Pancreas (tissue), 10 donors: ENCODE data around the gene BCL7A. TPM values are rescaled to one million over a fixed set of nuclear protein-coding genes. Genes with fewer than 3 reads are reported as not detected.
"Not testable (repeated sequence)": the region's sequence is repeated elsewhere in the genome, so short reads cannot be mapped to it uniquely, and the experiment has no call there.

Source experiments
- ATAC-seq, 4 donors: fragments of 200-7000 bp; cut with Tn5 transposase; one replicate each; pipeline versions ENCODE4 v1.8.0 to v1.9.1; 2020; ENCODE audit warnings: mild to moderate bottlenecking in 4 of 4, moderate library complexity in 4 of 4
- DNase-seq, 6 donors: peaks; one replicate each; pipeline ENCODE4 v3.0.0-alpha.2; 2020
- FAIRE-seq: peaks from 2 replicates; lab custom pipeline; 2012; peaks lifted over from hg19 to GRCh38; lab: Jason Lieb, UNC
- H3K27ac ChIP-seq, 4 donors: fragments of 200-600 bp; sonication (generic); 1 replicate in 3 of 4; 2 replicates in 1 of 4; pipeline versions ENCODE4 v1.5.0 to v1.8.0; 2020
- H3K27me3 ChIP-seq, 4 donors: fragments of 200-600 bp; one replicate each; pipeline ENCODE4 v1.8.0; 2021
- H3K36me3 ChIP-seq, 3 donors: fragments of 200-600 bp; sonication (generic) in 1 of 3; one replicate each; pipeline versions ENCODE4 v1.5.0 to v1.8.0; 2020 to 2021
- H3K4me1 ChIP-seq, 3 donors: fragments of 200-600 bp; one replicate each; pipeline ENCODE4 v1.8.0; 2021
- H3K4me3 ChIP-seq, 4 donors: fragments of 200-600 bp; sonication (generic) in 2 of 4; one replicate each; pipeline versions ENCODE4 v1.5.0 to v1.8.0; 2020 to 2021
- H3K9me3 ChIP-seq, 4 donors: fragments of 200-600 bp; one replicate each; pipeline ENCODE4 v1.8.0; 2021
- WGBS, 2 donors: extraction: QIAGEN DNeasy Blood & Tissue Kit; methylation state at CpG; one replicate each; pipeline ENCODE4 v1.1.7; 2013; 5-methylcytosine and 5-hydroxymethylcytosine counted together
- intact Hi-C, 3 donors: fragments of 100-400 bp; cut with DNase I; formaldehyde crosslinking; loops; one replicate each; pipeline versions ENCODE4 v1.11.1 to v1.14.2; 2022
- polyA plus RNA-seq, 2 donors: library from polyadenylated mRNA; stranded (reverse); fragments of 200-250 nt; gene quantifications; one replicate each; pipeline ENCODE4 v1.2.3, GENCODE V29; 2013
- total RNA-seq, 6 donors: library from RNA; stranded (reverse); fragmentation: NEBNext Ultra II Directional in 4 of 6; extraction: Animal tissue kit (Norgen Biotek cat#: 25700) in 4 of 6; gene quantifications; one replicate each; pipeline versions ENCODE4 v1.2.1 to v1.2.4, GENCODE V29; 2021 to 2023
- TF ChIP-seq, protein P1 (sequence below), 4 donors: fragments of 200-600 bp; sonication (generic) in 3 of 4; IDR thresholded peaks; one replicate each; pipeline versions ENCODE4 v1.5.0 to v1.8.0; 2021; ENCODE audit warnings: antibody characterized with exemption in 4 of 4
- donor health status: healthy with polysubstance abuse.
- donor health status: DM: no; HTN: no; CAD: no; lungs with moderate emphysema.
- donor health status: DM: no; HTN: no; CAD: no.
- donor health status: control.
- donor health status: control.
- donor health status: Bipolar disorder and iron deficiency.
- donor health status: DM: yes; HTN: yes; CAD: no.
- donor health status: DM: no; HTN: no; CAD: no.
- donor health status: DM: no; HTN: no; CAD: no.
- donor health status: DM: yes; HTN: yes; CAD: no.

The BCL7A gene
- total and polyA plus RNA-seq, 8 donors, result 6.9 to 13.4 (median 9.0) TPM

DNA sequence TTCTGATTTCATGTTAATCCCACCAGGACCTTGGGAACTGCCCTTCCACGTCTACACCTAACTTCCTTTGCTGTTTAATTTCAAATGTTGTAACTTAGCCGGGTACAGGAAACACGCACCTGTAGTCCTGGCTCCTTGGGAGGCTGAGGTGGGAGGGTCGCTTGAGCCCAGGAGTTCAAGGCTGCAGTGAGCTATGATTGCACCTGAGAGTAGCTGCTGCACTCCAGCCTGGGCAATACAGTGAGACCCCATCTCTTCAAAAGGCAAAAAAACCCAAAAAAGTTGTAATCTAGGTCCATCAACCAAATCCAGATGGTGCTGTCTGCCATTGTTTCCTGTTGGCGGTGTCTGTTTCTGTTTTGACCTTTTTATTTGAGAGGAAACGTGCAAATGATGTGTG, 14.5 kb downstream of the BCL7A start:
- Histone ChIP-seq H3K36me3 (peaks cover 0 to 20% (median 0%) of the 10 kb centered on the region in 3 donors), H3K27ac (peak overlapping the region in 2 of 4 donors; percentile 16 to 48), H3K4me1 (no peaks in the 10 kb centered on the region), H3K9me3 (no peaks in the 10 kb centered on the region), H3K27me3 (no peaks in the 10 kb centered on the region), H3K4me3 (no peak overlapping the region)
- no peak for DNase-seq
- ATAC-seq, result no peak
- no peak for FAIRE-seq
- 90 to 93% methylated on average over 6 of the region's 6 CpGs for WGBS, 2 donors
- TF ChIP-seq, protein P1, sequence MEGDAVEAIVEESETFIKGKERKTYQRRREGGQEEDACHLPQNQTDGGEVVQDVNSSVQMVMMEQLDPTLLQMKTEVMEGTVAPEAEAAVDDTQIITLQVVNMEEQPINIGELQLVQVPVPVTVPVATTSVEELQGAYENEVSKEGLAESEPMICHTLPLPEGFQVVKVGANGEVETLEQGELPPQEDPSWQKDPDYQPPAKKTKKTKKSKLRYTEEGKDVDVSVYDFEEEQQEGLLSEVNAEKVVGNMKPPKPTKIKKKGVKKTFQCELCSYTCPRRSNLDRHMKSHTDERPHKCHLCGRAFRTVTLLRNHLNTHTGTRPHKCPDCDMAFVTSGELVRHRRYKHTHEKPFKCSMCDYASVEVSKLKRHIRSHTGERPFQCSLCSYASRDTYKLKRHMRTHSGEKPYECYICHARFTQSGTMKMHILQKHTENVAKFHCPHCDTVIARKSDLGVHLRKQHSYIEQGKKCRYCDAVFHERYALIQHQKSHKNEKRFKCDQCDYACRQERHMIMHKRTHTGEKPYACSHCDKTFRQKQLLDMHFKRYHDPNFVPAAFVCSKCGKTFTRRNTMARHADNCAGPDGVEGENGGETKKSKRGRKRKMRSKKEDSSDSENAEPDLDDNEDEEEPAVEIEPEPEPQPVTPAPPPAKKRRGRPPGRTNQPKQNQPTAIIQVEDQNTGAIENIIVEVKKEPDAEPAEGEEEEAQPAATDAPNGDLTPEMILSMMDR (IDR thresholded peaks at IDR 0.05), result no peak
- intact Hi-C loops, result no loop called here

DNA sequence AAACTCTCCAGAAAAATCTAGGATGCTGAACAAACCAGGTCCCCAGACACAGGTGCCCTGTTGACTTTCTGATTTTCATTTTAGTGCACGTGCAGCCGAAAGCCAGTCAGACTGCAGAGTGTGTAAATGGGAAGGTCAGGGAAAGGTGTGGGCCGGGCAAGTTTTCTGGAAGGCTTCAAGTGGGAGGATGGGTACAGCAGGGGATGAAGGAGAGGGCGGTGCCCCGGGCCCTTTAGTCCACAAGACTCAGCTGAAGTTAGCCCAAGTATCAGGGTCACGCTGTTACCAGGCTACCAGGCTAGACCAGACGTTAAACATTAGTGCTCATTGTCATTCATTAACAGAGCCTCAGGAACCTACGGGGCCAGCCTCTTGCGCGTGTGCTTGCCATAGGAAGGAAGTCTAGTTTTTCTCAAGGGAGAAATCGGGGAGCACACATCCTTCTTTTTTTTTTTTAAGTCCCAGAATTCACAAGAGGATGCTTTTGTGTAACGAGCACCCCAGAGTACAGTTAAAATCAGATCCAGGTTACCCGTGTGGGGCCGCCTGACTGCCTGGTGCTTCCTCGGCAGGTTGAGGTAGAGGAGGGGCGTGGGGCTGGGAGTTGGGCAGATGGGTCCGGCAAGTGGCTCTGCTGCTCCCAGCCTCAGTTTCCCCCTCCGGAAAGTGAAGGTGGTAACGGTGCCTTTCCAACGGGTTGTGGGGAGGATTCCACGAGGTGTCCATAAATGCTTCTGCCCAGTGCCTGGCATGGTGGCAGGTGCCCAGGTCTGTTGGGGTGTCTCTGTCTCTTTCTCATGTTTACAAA, 19.1 kb downstream of the BCL7A start:
- Histone ChIP-seq H3K4me1 (no peaks in the 10 kb centered on the region), H3K4me3 (no peak overlapping the region), H3K36me3 (peaks cover 0 to 28% (median 0%) of the 10 kb centered on the region in 3 donors), H3K27ac (peak overlapping the region in 2 of 4 donors; percentile 51 to 61), H3K27me3 (no peaks in the 10 kb centered on the region), H3K9me3 (no peaks in the 10 kb centered on the region)
- WGBS, 2 donors, result 63 to 69% methylated on average over 21 of the region's 21 CpGs
- DNase-seq, result peak in 1 of 6 donors; percentile 50
- intact Hi-C loops, result no loop called here
- TF ChIP-seq, protein P1 (IDR thresholded peaks at IDR 0.05), result no peak
- FAIRE-seq, result no peak
- peak; percentile 76 to 91 (median 88) for ATAC-seq

DNA sequence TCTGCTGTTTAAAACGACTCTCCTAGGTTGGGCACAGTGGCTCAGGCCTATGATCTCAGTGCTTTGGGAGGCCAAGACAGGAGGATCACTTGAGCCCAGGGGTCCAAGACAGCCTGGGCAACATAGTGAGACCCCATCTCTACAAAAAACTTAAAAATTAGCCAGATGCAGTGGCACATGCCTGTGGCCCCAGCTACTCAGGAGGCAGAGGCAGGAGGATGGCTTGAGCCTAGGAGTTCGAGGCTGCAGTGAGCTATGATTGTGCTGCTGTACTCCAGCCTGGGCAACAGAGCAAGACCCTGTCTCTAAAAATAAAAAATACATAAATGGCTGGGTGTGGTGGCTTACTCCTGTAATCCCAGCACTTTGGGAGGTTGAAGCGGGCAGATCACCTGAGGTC, 19.8 kb downstream of the BCL7A start:
- H3K27me3 ChIP-seq, H3K4me1 ChIP-seq, intact Hi-C loops, H3K4me3 ChIP-seq, DNase-seq, ATAC-seq, H3K9me3 ChIP-seq, FAIRE-seq: not testable (repeated sequence)
- WGBS, 2 donors, result 90 to 97% methylated on average over 3 of the region's 3 CpGs
- peaks cover 0 to 28% (median 0%) of the 10 kb centered on the region in 3 donors for H3K36me3 ChIP-seq
- H3K27ac ChIP-seq, result peak overlapping the region in 2 of 4 donors; percentile 51 to 61

DNA sequence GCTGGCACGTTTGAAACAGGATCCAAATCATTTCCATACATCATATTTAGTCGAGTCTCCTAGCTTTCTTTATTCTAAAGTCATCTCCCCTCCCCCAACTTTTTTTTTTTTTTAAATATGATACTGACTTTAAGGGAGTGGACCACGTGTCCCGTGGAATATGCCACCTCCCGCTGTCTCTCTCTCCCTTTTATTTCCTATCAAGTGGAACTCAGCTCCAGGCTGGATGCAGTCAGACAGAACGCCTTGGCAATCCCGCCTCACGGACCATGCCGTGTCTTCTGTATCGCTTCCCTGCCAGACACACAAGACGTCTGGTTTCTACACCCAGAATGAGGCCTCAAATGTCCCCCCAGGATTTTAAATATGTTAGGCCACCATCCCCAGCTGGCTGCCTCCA, 21.2 kb downstream of the BCL7A start:
- intact Hi-C loops, result no loop called here
- TF ChIP-seq, protein P1 (IDR thresholded peaks at IDR 0.05), result no peak
- FAIRE-seq (no peak), ATAC-seq (no peak), DNase-seq (no peak)
- H3K27me3 ChIP-seq, result no peaks in the 10 kb centered on the region
- H3K9me3 ChIP-seq, result no peaks in the 10 kb centered on the region
- no peak overlapping the region for H3K4me3 ChIP-seq
- H3K36me3 ChIP-seq, result peaks cover 0 to 29% (median 0%) of the 10 kb centered on the region in 3 donors
- no peaks in the 10 kb centered on the region for H3K4me1 ChIP-seq
- WGBS, 2 donors, result 84% methylated on average over 11 of the region's 11 CpGs
- no peak overlapping the region for H3K27ac ChIP-seq

DNA sequence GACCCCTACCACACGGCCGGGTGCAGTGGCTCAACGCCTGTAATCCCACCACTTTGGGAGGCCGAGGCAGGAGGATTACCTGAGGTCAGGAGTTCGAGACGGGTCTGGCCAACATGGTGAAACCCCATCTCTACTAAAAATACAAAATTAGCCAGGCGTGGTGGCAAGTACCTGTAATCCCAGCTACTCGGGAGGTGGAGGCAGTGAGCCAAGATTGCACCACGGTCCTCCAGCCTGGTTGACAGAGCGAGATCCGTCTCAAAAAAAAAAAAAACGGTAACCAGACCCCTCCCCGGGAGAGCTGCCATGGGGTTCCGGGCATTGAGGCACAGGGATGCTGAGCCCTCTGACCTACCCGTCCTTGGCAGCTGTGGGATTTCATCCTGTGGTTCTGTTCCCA, 21.8 kb downstream of the BCL7A start:
- intact Hi-C loops, result no loop called here
- no peak overlapping the region for H3K4me3 ChIP-seq
- no peak for ATAC-seq
- no peak for DNase-seq
- peaks cover 0 to 27% (median 0%) of the 10 kb centered on the region in 3 donors for H3K36me3 ChIP-seq
- H3K9me3 ChIP-seq, result no peaks in the 10 kb centered on the region
- TF ChIP-seq, protein P1 (IDR thresholded peaks at IDR 0.05), result no peak
- H3K4me1 ChIP-seq, result no peaks in the 10 kb centered on the region
- 90 to 91% methylated on average over 15 of the region's 15 CpGs for WGBS, 2 donors
- FAIRE-seq, result no peak
- no peak overlapping the region for H3K27ac ChIP-seq
- H3K27me3 ChIP-seq, result no peaks in the 10 kb centered on the region
